ENCODE measurements around the gene MAGEB18.

MAGEB18 gene

GRCh38 chrX:26138274-26138673, at the start of gene MAGEB18:
Gene MAGEB18 (plus strand): TSS chrX:26138343. CDS start chrX:26138986, 643 bp downstream.
- DNase-seq (ENCODE audit: low read depth), result no peak

GRCh38 chrX:26100421-26100920, 37.7 kb upstream of the MAGEB18 start:
- DNase-seq (ENCODE audit: low read depth), result no peak

GRCh38 chrX:26109142-26109541, 29.0 kb upstream of the MAGEB18 start:
- no peak for DNase-seq (ENCODE audit: low read depth)

GRCh38 chrX:26146024-26146423, 7.9 kb downstream of the MAGEB18 start:
- no peak for DNase-seq (ENCODE audit: low read depth)

- DNase-seq (ENCODE audit: low read depth), result no peak
Measured at GRCh38 chrX:26160301-26160700, 22.2 kb downstream of the MAGEB18 start, which contains the start of gene MAGEB6B. Gene MAGEB6B (plus strand): TSS chrX:26160601. CDS start chrX:26160601, 0 bp downstream.
